IMR-90 (cell line): Measurements from ENCODE around the gene HPSE2. TPM values are rescaled to one million over a fixed set of nuclear protein-coding genes. Genes with fewer than 3 reads are reported as not detected.

Source experiments
- ATAC-seq: fragments of 200-7000 bp; cut with Tn5 transposase; 2 replicates; pipeline ENCODE4 v1.9.1; 2020; ENCODE audit warnings: low read depth, mild to moderate bottlenecking, moderate library complexity
- BruUV-seq: library from RNA; stranded (reverse); fragments of 400-500 nt; replicated peaks from 2 replicates; lab custom pipeline; 2021; lab: Mats Ljungman, UMichigan
- CTCF ChIA-PET: fragments of 300-600 bp; formaldehyde crosslinking; extraction: SDS; loops from one replicate; lab custom pipeline; 2021; ENCODE audit warnings: antibody characterized with exemption; lab: Yijun Ruan, JAX
- POLR2A ChIA-PET: fragments of 300-600 bp; sonication (Branson Sonifier 250); formaldehyde crosslinking; loops from one replicate; lab custom pipeline; 2022; ENCODE audit warnings: antibody characterized with exemption; ENCODE audit not compliant: unreplicated experiment; lab: Charles Lee
- DNase-seq: peaks from one replicate; pipeline ENCODE4 v3.0.0; 2013
- H2AFZ ChIP-seq: replicated peaks from 2 replicates; pipeline ENCODE3; 2013; ENCODE audit warnings: low read length, mild to moderate bottlenecking; ENCODE audit not compliant: poor library complexity
- H2AK5ac ChIP-seq: 2 replicates; pipeline ENCODE4 v1.6.1; 2013; ENCODE audit warnings: low read depth, low read length, inconsistent platforms
- H2AK9ac ChIP-seq: replicated peaks from 2 replicates; pipeline ENCODE3; 2013; ENCODE audit warnings: mild to moderate bottlenecking, low read depth, low read length, moderate library complexity; ENCODE audit not compliant: poor library complexity
- H2BK120ac ChIP-seq: 2 replicates; pipeline ENCODE4 v1.6.1; 2013; ENCODE audit warnings: low read depth, low read length, inconsistent platforms
- H2BK15ac ChIP-seq: 3 replicates; pipeline ENCODE4 v1.6.1; 2013; ENCODE audit warnings: low read depth, low read length, inconsistent platforms
- H2BK20ac ChIP-seq: 2 replicates; pipeline ENCODE4 v1.6.1; 2013; ENCODE audit warnings: low read depth, mild to moderate bottlenecking, inconsistent platforms, low read length, moderate library complexity
- H2BK5ac ChIP-seq: 2 replicates; pipeline ENCODE4 v1.6.1; 2013; ENCODE audit warnings: mild to moderate bottlenecking, low read depth, low read length, inconsistent platforms; ENCODE audit not compliant: poor library complexity, severe bottlenecking
- H3K14ac ChIP-seq: replicated peaks from 2 replicates; pipeline ENCODE4 v1.6.1; 2013; ENCODE audit warnings: low read depth, low read length, inconsistent platforms
- H3K18ac ChIP-seq: 2 replicates; pipeline ENCODE4 v1.6.1; 2013; ENCODE audit warnings: low read depth, low read length, control low read depth
- H3K23ac ChIP-seq: 2 replicates; pipeline ENCODE4 v1.6.1; 2013; ENCODE audit warnings: low read depth, low read length, inconsistent platforms
- H3K27ac ChIP-seq: 2 replicates; pipeline ENCODE4 v1.5.1; 2013; ENCODE audit warnings: mild to moderate bottlenecking, control low read depth, low read length; ENCODE audit not compliant: insufficient read depth
- H3K27me3 ChIP-seq: 2 replicates; pipeline ENCODE4 v1.6.1; 2013; ENCODE audit warnings: low read length; ENCODE audit not compliant: control insufficient read depth, insufficient read depth
- H3K36me3 ChIP-seq: 2 replicates; pipeline ENCODE4 v1.6.1; 2013; ENCODE audit warnings: low read length, mixed read lengths; ENCODE audit not compliant: control insufficient read depth, insufficient read depth
- H3K4ac ChIP-seq: 2 replicates; pipeline ENCODE4 v1.6.1; 2013; ENCODE audit warnings: low read depth, low read length, inconsistent platforms
- H3K4me1 ChIP-seq: 2 replicates; pipeline ENCODE4 v1.6.1; 2013; ENCODE audit warnings: low read length, mixed read lengths; ENCODE audit not compliant: control insufficient read depth, insufficient read depth
- H3K4me2 ChIP-seq: 2 replicates; pipeline ENCODE4 v1.6.1; 2013; ENCODE audit warnings: low read depth, mild to moderate bottlenecking, control low read depth, low read length, moderate library complexity
- H3K4me3 ChIP-seq: 2 replicates; pipeline ENCODE4 v1.5.1; 2013; ENCODE audit warnings: low read depth, mild to moderate bottlenecking, control low read depth, low read length, moderate library complexity; ENCODE audit not compliant: insufficient read depth
- H3K56ac ChIP-seq: 2 replicates; pipeline ENCODE4 v1.6.1; 2013; ENCODE audit warnings: low read length, inconsistent platforms; ENCODE audit not compliant: insufficient read depth; ENCODE audit errors: extremely low read depth
- H3K79me1 ChIP-seq, 2 experiments: 2 replicates each; pipeline ENCODE4 v1.6.1; 2013; ENCODE audit warnings: low read length in 2 of 2, inconsistent platforms in 1 of 2, low read depth in 1 of 2
- H3K9ac ChIP-seq: 2 replicates; pipeline ENCODE4 v1.6.1; 2013; ENCODE audit warnings: low read depth, low read length, control low read depth
- H3K9me1 ChIP-seq: 2 replicates; pipeline ENCODE4 v1.6.1; 2013; ENCODE audit warnings: low read length, inconsistent platforms; ENCODE audit not compliant: insufficient read depth
- H3K9me3 ChIP-seq: 2 replicates; pipeline ENCODE4 v1.6.1; 2013; ENCODE audit warnings: low read length; ENCODE audit not compliant: control insufficient read depth, insufficient read depth
- H4K20me1 ChIP-seq: 2 replicates; pipeline ENCODE4 v1.6.1; 2013; ENCODE audit warnings: low read length, inconsistent platforms; ENCODE audit not compliant: insufficient read depth
- H4K5ac ChIP-seq: 2 replicates; pipeline ENCODE4 v1.6.1; 2013; ENCODE audit warnings: mild to moderate bottlenecking, low read depth, low read length, control low read depth
- H4K8ac ChIP-seq, 2 experiments: 2 replicates each; pipeline ENCODE4 v1.6.1; 2013; ENCODE audit warnings: low read depth in 2 of 2, low read length in 2 of 2, control low read depth in 1 of 2, inconsistent platforms in 1 of 2
- H4K91ac ChIP-seq: 2 replicates; pipeline ENCODE4 v1.6.1; 2013; ENCODE audit warnings: low read depth, low read length, inconsistent platforms; ENCODE audit not compliant: insufficient read depth
- BHLHE40 ChIP-seq: fragments of 150-350 bp; IDR thresholded peaks from 2 replicates; pipeline ENCODE4 v1.6.1; 2016; ENCODE audit warnings: mild to moderate bottlenecking, low read depth, low read length
- CEBPB ChIP-seq: IDR thresholded peaks from 2 replicates; pipeline ENCODE4 v1.6.1; 2012; ENCODE audit warnings: low read depth, low read length, improper control_type of control experiment
- CHD1 ChIP-seq: IDR thresholded peaks from 2 replicates; pipeline ENCODE4 v1.6.1; 2012; ENCODE audit warnings: low read depth, low read length, improper control_type of control experiment
- CTCF ChIP-seq: conservative IDR thresholded peaks from 2 replicates; pipeline ENCODE4 v1.5.1; 2012; ENCODE audit warnings: mild to moderate bottlenecking, low read depth, low read length, improper control_type of control experiment
- ELK1 ChIP-seq: fragments of 150-350 bp; IDR thresholded peaks from 2 replicates; pipeline ENCODE4 v1.6.1; 2016; ENCODE audit warnings: low read depth, mild to moderate bottlenecking, low read length, moderate library complexity, borderline replicate concordance
- FOS ChIP-seq: fragments of 150-350 bp; IDR thresholded peaks from 2 replicates; pipeline ENCODE4 v1.6.1; 2016; ENCODE audit warnings: low read depth, low read length
- MAFK ChIP-seq: IDR thresholded peaks from 2 replicates; pipeline ENCODE4 v1.6.1; 2012; ENCODE audit warnings: low read depth, low read length, improper control_type of control experiment
- MAZ ChIP-seq: IDR thresholded peaks from 2 replicates; pipeline ENCODE4 v1.6.1; 2012; ENCODE audit warnings: low read depth, mild to moderate bottlenecking, low read length, improper control_type of control experiment, moderate library complexity, borderline replicate concordance
- MXI1 ChIP-seq: IDR thresholded peaks from 2 replicates; pipeline ENCODE4 v1.6.1; 2012; ENCODE audit warnings: low read depth, mild to moderate bottlenecking, low read length, moderate library complexity, borderline replicate concordance
- NFE2L2 ChIP-seq: fragments of 150-350 bp; IDR thresholded peaks from 2 replicates; pipeline ENCODE4 v1.6.1; 2016; ENCODE audit warnings: low read depth, mild to moderate bottlenecking, low read length
- POLR2A ChIP-seq: IDR thresholded peaks from 2 replicates; pipeline ENCODE4 v1.6.1; 2012; ENCODE audit warnings: mild to moderate bottlenecking, low read depth, low read length
- RAD21 ChIP-seq: IDR thresholded peaks from 2 replicates; pipeline ENCODE4 v1.6.1; 2012; ENCODE audit warnings: low read length, improper control_type of control experiment
- RCOR1 ChIP-seq: IDR thresholded peaks from 2 replicates; pipeline ENCODE4 v1.6.1; 2012; ENCODE audit warnings: mild to moderate bottlenecking, low read length, improper control_type of control experiment; ENCODE audit not compliant: insufficient replicate concordance
- RFX5 ChIP-seq: IDR thresholded peaks from 2 replicates; pipeline ENCODE4 v1.8.0; 2012; ENCODE audit warnings: low read depth, mild to moderate bottlenecking, low read length, moderate library complexity
- SMC3 ChIP-seq: fragments of 150-350 bp; IDR thresholded peaks from 2 replicates; pipeline ENCODE4 v1.6.1; 2016; ENCODE audit warnings: low read depth, mild to moderate bottlenecking, antibody characterized with exemption, low read length, moderate library complexity
- USF2 ChIP-seq: fragments of 150-350 bp; IDR thresholded peaks from 2 replicates; pipeline ENCODE4 v1.6.1; 2017; ENCODE audit warnings: mild to moderate bottlenecking, antibody characterized with exemption, low read length, low read depth
- WGBS, 2 experiments: methylation state at CpG; one replicate each; pipeline versions ENCODE4 v1.1.5 to v1.1.7; 2013; ENCODE audit warnings: missing lambda C conversion rate in 2 of 2; ENCODE audit not compliant: insufficient read length in 1 of 2; ENCODE audit errors: extremely low coverage in 2 of 2; 5-methylcytosine and 5-hydroxymethylcytosine counted together
- dilution Hi-C: fragments of 300-500 bp; cut with HindIII; formaldehyde crosslinking; loops from one replicate; pipeline ENCODE4 v1.14.3; 2018; ENCODE audit warnings: low sequenced_read_pairs; ENCODE audit not compliant: unreplicated experiment
- in situ Hi-C: fragments of 300-500 bp; cut with MboI; formaldehyde crosslinking; loops from 3 replicates; pipeline ENCODE4 v1.14.3; 2019; ENCODE audit warnings: low sequenced_read_pairs, inconsistent platforms, mixed read lengths
- intact Hi-C: fragments of 100-400 bp; cut with micrococcal nuclease; formaldehyde crosslinking; loops from 2 replicates; pipeline ENCODE4 v1.10.0; 2022
- polyA plus RNA-seq, 3 experiments: library from polyadenylated mRNA; depleted of rRNA; stranded (reverse); fragments of >200 nt; gene quantifications; 2 replicates each; pipeline ENCODE4 v1.2.3, GENCODE V29; 2012; ENCODE audit warnings: low replicate concordance in 1 of 3
- total RNA-seq: library from RNA; depleted of rRNA; stranded (reverse); fragments of >200 nt; gene quantifications from 2 replicates; pipeline ENCODE4 v1.2.3, GENCODE V29; 2012

Gene HPSE2
- total and polyA plus RNA-seq, 2 of the 4 experiments (the other 2 are of a cell fraction): not detected

GRCh38 chr10:98555021-98555619 is 680.5 kb downstream of the HPSE2 start:
- Histone ChIP-seq H3K4me1 (no peaks in the 10 kb centered on the region), H2AFZ (no peak overlapping the region), H3K4ac (no peak overlapping the region), H3K4me2 (no peak overlapping the region), H3K9ac (no peak overlapping the region), H2AK9ac (no peak overlapping the region), H3K79me1 (no peaks in the 10 kb centered on the region), H3K56ac (no peak overlapping the region), H4K91ac (no peak overlapping the region), H4K5ac (no peak overlapping the region), H3K18ac (no peak overlapping the region), H2BK5ac (no peak overlapping the region), H3K27ac (no peak overlapping the region), H3K9me3 (no peaks in the 10 kb centered on the region), H3K4me3 (no peak overlapping the region), H3K36me3 (no peaks in the 10 kb centered on the region), H2AK5ac (no peak overlapping the region), H3K14ac (no peak overlapping the region), H2BK120ac (no peak overlapping the region), H2BK20ac (no peak overlapping the region), H3K27me3 (peaks cover 2% of the 10 kb centered on the region; the same call in 1 of the 2 replicates), H3K23ac (no peak overlapping the region), H2BK15ac (no peak overlapping the region), H4K20me1 (no peaks in the 10 kb centered on the region), H3K9me1 (no peaks in the 10 kb centered on the region), H4K8ac (no peak overlapping the region)
- intact Hi-C loops (no loop called here), dilution Hi-C loops (no loop called here), in situ Hi-C loops (no loop called here)
- WGBS, 2 experiments: 4% methylated on average over 4 of the region's 7 CpGs; no CpG with 5 or more reads in 1 of the 2 experiments
- POLR2A ChIA-PET: no interaction called here
- no peak for ATAC-seq
- CTCF ChIA-PET: no interaction called here
- DNase-seq: no peak
- BruUV-seq: no TSS peak
- no peak for TF ChIP-seq RAD21
- no peak for TF ChIP-seq MXI1
- no peak for TF ChIP-seq POLR2A
- TF ChIP-seq SMC3: no peak
- TF ChIP-seq CTCF: no peak
- no peak for TF ChIP-seq RCOR1
- no peak for TF ChIP-seq USF2
- no peak for TF ChIP-seq NFE2L2
- no peak for TF ChIP-seq ELK1
- no peak for TF ChIP-seq RFX5
- no peak for TF ChIP-seq MAFK
- no peak for TF ChIP-seq MAZ
- TF ChIP-seq FOS: no peak
- TF ChIP-seq CHD1: no peak
- no peak for TF ChIP-seq BHLHE40
- no peak for TF ChIP-seq CEBPB
